ENCODE results near the gene PLTP.
"Not testable (repeated sequence)": the region's sequence is repeated elsewhere in the genome, so short reads cannot be mapped to it uniquely, and the experiment has no call there.

PLTP gene

GRCh38 chr20:45944151-45944964, 32.4 kb upstream of the PLTP start:
- no peak for DNase-seq

- no peak for DNase-seq
Measured at GRCh38 chr20:45943613-45944012, 31.7 kb upstream of the PLTP start.

- DNase-seq, result no peak
Measured at GRCh38 chr20:45940469-45940868, 28.5 kb upstream of the PLTP start.

- no peak for DNase-seq
Measured at GRCh38 chr20:45940053-45940452, 28.1 kb upstream of the PLTP start.

- no peak for DNase-seq
Measured at GRCh38 chr20:45938727-45939438, 26.9 kb upstream of the PLTP start.

- no peak for DNase-seq
Measured at GRCh38 chr20:45937765-45938164, 25.8 kb upstream of the PLTP start.

GRCh38 chr20:45935416-45936046, 23.6 kb upstream of the PLTP start:
- no peak for DNase-seq

- peak; percentile 95 for DNase-seq
Measured at GRCh38 chr20:45934586-45935415, 22.8 kb upstream of the PLTP start, which contains the start of gene PCIF1. PCIF1 (plus strand) TSS chr20:45934683; CDS start chr20:45939000, 4,317 bp downstream.

- peak; percentile 78 for DNase-seq
Measured at GRCh38 chr20:45934046-45934585, 22.2 kb upstream of the PLTP start.

- DNase-seq, result peak; percentile 93
Measured at GRCh38 chr20:45933266-45934045, 21.5 kb upstream of the PLTP start.

GRCh38 chr20:45931680-45932079, 19.7 kb upstream of the PLTP start:
- DNase-seq, result not testable (repeated sequence)

GRCh38 chr20:45927071-45927878, 15.3 kb upstream of the PLTP start:
- DNase-seq, result no peak

GRCh38 chr20:45926731-45927070, 14.7 kb upstream of the PLTP start:
- no peak for DNase-seq

GRCh38 chr20:45925821-45926506, 14.0 kb upstream of the PLTP start:
- DNase-seq, result no peak

- no peak for DNase-seq
Measured at GRCh38 chr20:45924391-45925261, 12.7 kb upstream of the PLTP start.

- DNase-seq, result no peak
Measured at GRCh38 chr20:45921337-45922189, 9.6 kb upstream of the PLTP start.

GRCh38 chr20:45920462-45921336, 8.7 kb upstream of the PLTP start:
- DNase-seq, result no peak

All from NCI-H69 (cell line).